Measurements from ENCODE around the gene P3H3.

Gene P3H3

DNA sequence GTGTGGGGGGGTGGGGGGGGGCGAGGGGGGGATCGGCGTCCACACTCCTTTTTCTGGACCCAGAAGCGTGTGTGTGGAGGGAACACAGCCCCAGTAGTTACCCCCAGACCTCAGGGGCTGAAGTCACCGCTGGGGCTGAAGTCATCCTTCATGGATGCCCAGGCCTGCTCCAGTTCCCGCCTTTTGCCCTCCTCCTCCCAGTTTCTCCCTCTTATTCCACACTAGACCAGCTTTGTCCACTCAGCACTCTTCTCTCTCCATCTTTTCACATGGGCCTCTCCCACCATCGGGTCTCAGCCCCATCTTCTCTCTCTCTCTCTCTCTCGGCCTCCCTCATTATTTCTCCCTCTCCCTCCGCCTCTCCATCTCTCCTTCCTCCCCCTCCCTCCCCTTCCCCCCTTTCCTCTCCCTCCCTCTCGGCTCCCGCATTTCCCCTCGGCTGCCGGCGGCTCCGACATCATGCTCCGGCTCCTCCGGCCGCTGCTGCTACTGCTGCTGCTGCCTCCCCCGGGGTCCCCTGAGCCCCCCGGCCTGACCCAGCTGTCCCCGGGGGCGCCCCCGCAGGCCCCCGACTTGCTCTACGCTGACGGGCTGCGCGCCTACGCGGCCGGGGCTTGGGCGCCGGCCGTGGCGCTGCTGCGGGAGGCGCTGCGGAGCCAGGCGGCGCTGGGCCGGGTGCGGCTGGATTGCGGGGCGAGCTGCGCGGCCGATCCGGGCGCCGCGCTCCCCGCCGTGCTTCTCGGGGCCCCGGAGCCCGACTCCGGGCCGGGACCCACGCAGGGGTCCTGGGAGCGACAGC is at the start of gene P3H3 (continued):
- TF ChIP-seq ZNF274 (IDR thresholded peaks at IDR 0.05; ENCODE audit: low read length) (no peak), ZNF274 (tag by site-specific recombination; IDR thresholded peaks at IDR 0.05; ENCODE audit: borderline replicate concordance) (no peak), ZNF112 (tag by site-specific recombination; IDR thresholded peaks at IDR 0.05) (no peak), ZNF660 (tag by site-specific recombination; IDR thresholded peaks at IDR 0.05) (no peak; the same call in 1 of the 2 replicates), ZNF37A (tag by site-specific recombination; IDR thresholded peaks at IDR 0.05) (no peak), ZNF670 (tag by site-specific recombination; IDR thresholded peaks at IDR 0.05; ENCODE audit: low read depth) (no peak), ZNF223 (tag by site-specific recombination; IDR thresholded peaks at IDR 0.05) (0 out of 2 replicates have a peak, but pooled peaks have one; percentile 28), ZBTB20 (tag by site-specific recombination; IDR thresholded peaks at IDR 0.05) (no peak), ZNF18 (tag by site-specific recombination; IDR thresholded peaks at IDR 0.05) (0 out of 2 replicates have a peak, but pooled peaks have one; percentile 23), IKZF3 (tag by site-specific recombination; IDR thresholded peaks at IDR 0.05) (peak; percentile 83), ZNF529 (tag by site-specific recombination; IDR thresholded peaks at IDR 0.05; ENCODE audit: insufficient replicate concordance) (no peak), GFI1B (tag by site-specific recombination; IDR thresholded peaks at IDR 0.05) (no peak), ZNF677 (tag by site-specific recombination; IDR thresholded peaks at IDR 0.05) (no peak; the same call in 1 of the 2 replicates), ZNF596 (tag by site-specific recombination; IDR thresholded peaks at IDR 0.05) (peak; percentile 89), KLF7 (tag by site-specific recombination; IDR thresholded peaks at IDR 0.05; ENCODE audit: borderline replicate concordance) (no peak; the same call in 1 of the 2 replicates), ZNF624 (tag by site-specific recombination; IDR thresholded peaks at IDR 0.05) (no peak), ZNF777 (tag by site-specific recombination; IDR thresholded peaks at IDR 0.05; ENCODE audit: borderline replicate concordance) (no peak), ZNF785 (tag by site-specific recombination; IDR thresholded peaks at IDR 0.05) (no peak), ZSCAN23 (tag by site-specific recombination; IDR thresholded peaks at IDR 0.05) (peak; percentile 67; the same call in 1 of the 2 replicates), REPIN1 (tag by site-specific recombination; IDR thresholded peaks at IDR 0.05; ENCODE audit: low read depth) (no peak), ZNF266 (tag by site-specific recombination; IDR thresholded peaks at IDR 0.05; ENCODE audit: low read depth) (no peak), ZNF362 (tag by site-specific recombination; IDR thresholded peaks at IDR 0.05) (no peak), WT1 (tag by site-specific recombination; IDR thresholded peaks at IDR 0.05) (peak; percentile 75), ZSCAN4 (tag by site-specific recombination; IDR thresholded peaks at IDR 0.05) (peak; percentile 39; the same call in 1 of the 2 replicates), ZNF610 (tag by site-specific recombination; IDR thresholded peaks at IDR 0.05; ENCODE audit: borderline replicate concordance) (no peak), ZNF292 (tag by site-specific recombination; IDR thresholded peaks at IDR 0.05; ENCODE audit: borderline replicate concordance, low read depth) (no peak)
- TF ChIP-seq, protein P1, sequence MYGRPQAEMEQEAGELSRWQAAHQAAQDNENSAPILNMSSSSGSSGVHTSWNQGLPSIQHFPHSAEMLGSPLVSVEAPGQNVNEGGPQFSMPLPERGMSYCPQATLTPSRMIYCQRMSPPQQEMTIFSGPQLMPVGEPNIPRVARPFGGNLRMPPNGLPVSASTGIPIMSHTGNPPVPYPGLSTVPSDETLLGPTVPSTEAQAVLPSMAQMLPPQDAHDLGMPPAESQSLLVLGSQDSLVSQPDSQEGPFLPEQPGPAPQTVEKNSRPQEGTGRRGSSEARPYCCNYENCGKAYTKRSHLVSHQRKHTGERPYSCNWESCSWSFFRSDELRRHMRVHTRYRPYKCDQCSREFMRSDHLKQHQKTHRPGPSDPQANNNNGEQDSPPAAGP (tag by site-specific recombination; IDR thresholded peaks at IDR 0.05): peak; percentile 81
- TF ChIP-seq, protein P2, sequence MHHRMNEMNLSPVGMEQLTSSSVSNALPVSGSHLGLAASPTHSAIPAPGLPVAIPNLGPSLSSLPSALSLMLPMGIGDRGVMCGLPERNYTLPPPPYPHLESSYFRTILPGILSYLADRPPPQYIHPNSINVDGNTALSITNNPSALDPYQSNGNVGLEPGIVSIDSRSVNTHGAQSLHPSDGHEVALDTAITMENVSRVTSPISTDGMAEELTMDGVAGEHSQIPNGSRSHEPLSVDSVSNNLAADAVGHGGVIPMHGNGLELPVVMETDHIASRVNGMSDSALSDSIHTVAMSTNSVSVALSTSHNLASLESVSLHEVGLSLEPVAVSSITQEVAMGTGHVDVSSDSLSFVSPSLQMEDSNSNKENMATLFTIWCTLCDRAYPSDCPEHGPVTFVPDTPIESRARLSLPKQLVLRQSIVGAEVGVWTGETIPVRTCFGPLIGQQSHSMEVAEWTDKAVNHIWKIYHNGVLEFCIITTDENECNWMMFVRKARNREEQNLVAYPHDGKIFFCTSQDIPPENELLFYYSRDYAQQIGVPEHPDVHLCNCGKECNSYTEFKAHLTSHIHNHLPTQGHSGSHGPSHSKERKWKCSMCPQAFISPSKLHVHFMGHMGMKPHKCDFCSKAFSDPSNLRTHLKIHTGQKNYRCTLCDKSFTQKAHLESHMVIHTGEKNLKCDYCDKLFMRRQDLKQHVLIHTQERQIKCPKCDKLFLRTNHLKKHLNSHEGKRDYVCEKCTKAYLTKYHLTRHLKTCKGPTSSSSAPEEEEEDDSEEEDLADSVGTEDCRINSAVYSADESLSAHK (tag by site-specific recombination; IDR thresholded peaks at IDR 0.05): peak; percentile 49; the same call in 1 of the 2 replicates
- TF ChIP-seq, protein P3, sequence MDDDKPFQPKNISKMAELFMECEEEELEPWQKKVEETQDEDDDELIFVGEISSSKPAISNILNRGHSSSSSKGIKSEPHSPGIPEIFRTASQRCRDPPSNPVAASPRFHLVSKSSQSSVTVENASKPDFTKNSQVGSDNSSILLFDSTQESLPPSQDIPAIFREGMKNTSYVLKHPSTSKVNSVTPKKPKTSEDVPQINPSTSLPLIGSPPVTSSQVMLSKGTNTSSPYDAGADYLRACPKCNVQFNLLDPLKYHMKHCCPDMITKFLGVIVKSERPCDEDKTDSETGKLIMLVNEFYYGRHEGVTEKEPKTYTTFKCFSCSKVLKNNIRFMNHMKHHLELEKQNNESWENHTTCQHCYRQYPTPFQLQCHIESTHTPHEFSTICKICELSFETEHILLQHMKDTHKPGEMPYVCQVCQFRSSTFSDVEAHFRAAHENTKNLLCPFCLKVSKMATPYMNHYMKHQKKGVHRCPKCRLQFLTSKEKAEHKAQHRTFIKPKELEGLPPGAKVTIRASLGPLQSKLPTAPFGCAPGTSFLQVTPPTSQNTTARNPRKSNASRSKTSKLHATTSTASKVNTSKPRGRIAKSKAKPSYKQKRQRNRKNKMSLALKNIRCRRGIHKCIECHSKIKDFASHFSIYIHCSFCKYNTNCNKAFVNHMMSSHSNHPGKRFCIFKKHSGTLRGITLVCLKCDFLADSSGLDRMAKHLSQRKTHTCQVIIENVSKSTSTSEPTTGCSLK (tag by site-specific recombination; IDR thresholded peaks at IDR 0.05): no peak
